ENCODE measurements around the gene CXorf38.
"Not testable (repeated sequence)": the region's sequence is repeated elsewhere in the genome, so short reads cannot be mapped to it uniquely, and the experiment has no call there.

CXorf38 gene

GRCh38 chrX:40582811-40583210 lies 64.5 kb downstream of the CXorf38 start:
- H3K27me3 ChIP-seq (replicated peaks; ENCODE audit: control insufficient read depth, insufficient read depth, low read length): no peaks in the 10 kb centered on the region
- no peaks in the 10 kb centered on the region for H3K36me3 ChIP-seq (ENCODE audit: control insufficient read depth, insufficient read depth, low read length)
- TF ChIP-seq CTCF (IDR thresholded peaks at IDR 0.05; ENCODE audit: insufficient read depth, low read length, poor library complexity, severe bottlenecking): no peak
- H3K4me3 ChIP-seq (replicated peaks; ENCODE audit: low read depth, low read length): no peak overlapping the region
- DNase-seq (ENCODE audit: extremely low read depth, insufficient read length): no peak

- DNase-seq (ENCODE audit: extremely low read depth, insufficient read length); H3K36me3 ChIP-seq (ENCODE audit: control insufficient read depth, insufficient read depth, low read length); H3K27me3 ChIP-seq (replicated peaks; ENCODE audit: control insufficient read depth, insufficient read depth, low read length): not testable (repeated sequence)
- H3K4me3 ChIP-seq (replicated peaks; ENCODE audit: low read depth, low read length): peak overlapping the region; percentile 85
These were observed 65.2 kb downstream of the CXorf38 start for GRCh38 chrX:40582178-40582577.

- no peaks in the 10 kb centered on the region for H3K36me3 ChIP-seq (ENCODE audit: control insufficient read depth, insufficient read depth, low read length)
- DNase-seq (ENCODE audit: extremely low read depth, insufficient read length): no peak
- no peaks in the 10 kb centered on the region for H3K27me3 ChIP-seq (replicated peaks; ENCODE audit: control insufficient read depth, insufficient read depth, low read length)
- peak overlapping the region; percentile 85 for H3K4me3 ChIP-seq (replicated peaks; ENCODE audit: low read depth, low read length)
- TF ChIP-seq CTCF (IDR thresholded peaks at IDR 0.05; ENCODE audit: insufficient read depth, low read length, poor library complexity, severe bottlenecking): no peak
These were observed 65.9 kb downstream of the CXorf38 start for GRCh38 chrX:40581336-40581920.

- TF ChIP-seq CTCF (IDR thresholded peaks at IDR 0.05; ENCODE audit: insufficient read depth, low read length, poor library complexity, severe bottlenecking): no peak
- peak; percentile 90 for DNase-seq (ENCODE audit: extremely low read depth, insufficient read length)
- Histone ChIP-seq H3K36me3 (ENCODE audit: control insufficient read depth, insufficient read depth, low read length) (no peaks in the 10 kb centered on the region), H3K27me3 (replicated peaks; ENCODE audit: control insufficient read depth, insufficient read depth, low read length) (no peaks in the 10 kb centered on the region), H3K4me3 (replicated peaks; ENCODE audit: low read depth, low read length) (peak within 1 kb of the TSS; percentile 85)
These were observed 66.6 kb downstream of the CXorf38 start, which contains the start of gene ATP6AP2 for GRCh38 chrX:40580537-40581335. Gene ATP6AP2, plus strand, starts transcription at chrX:40580970. Its CDS starts 96 bp downstream, at chrX:40581066.

GRCh38 chrX:40579900-40580536 lies 67.3 kb downstream of the CXorf38 start:
- no peaks in the 10 kb centered on the region for H3K36me3 ChIP-seq (ENCODE audit: control insufficient read depth, insufficient read depth, low read length)
- no peak for TF ChIP-seq CTCF (IDR thresholded peaks at IDR 0.05; ENCODE audit: insufficient read depth, low read length, poor library complexity, severe bottlenecking)
- H3K4me3 ChIP-seq (replicated peaks; ENCODE audit: low read depth, low read length): peak overlapping the region; percentile 85
- DNase-seq (ENCODE audit: extremely low read depth, insufficient read length): no peak
- H3K27me3 ChIP-seq (replicated peaks; ENCODE audit: control insufficient read depth, insufficient read depth, low read length): no peaks in the 10 kb centered on the region

GRCh38 chrX:40579141-40579540 lies 68.2 kb downstream of the CXorf38 start:
- no peak for TF ChIP-seq CTCF (IDR thresholded peaks at IDR 0.05; ENCODE audit: insufficient read depth, low read length, poor library complexity, severe bottlenecking)

More at GRCh38 chrX:40579141-40579540, 68.2 kb downstream of the CXorf38 start:
- Histone ChIP-seq H3K4me3 (replicated peaks; ENCODE audit: low read depth, low read length) (no peak overlapping the region), H3K27me3 (replicated peaks; ENCODE audit: control insufficient read depth, insufficient read depth, low read length) (no peaks in the 10 kb centered on the region), H3K36me3 (ENCODE audit: control insufficient read depth, insufficient read depth, low read length) (no peaks in the 10 kb centered on the region)
- DNase-seq (ENCODE audit: extremely low read depth, insufficient read length): no peak

Measured in GM06990 (cell line).